Hematopoietic multipotent progenitor cell treated with erythropoietin and hydrocortisone succinate and interleukin-3 and kit ligand, for 17 days (in vitro differentiated cells): ENCODE data around the gene FURIN.
"Not testable (repeated sequence)": the region's sequence is repeated elsewhere in the genome, so short reads cannot be mapped to it uniquely, and the experiment has no call there.

Experiments used
- DNase-seq: peaks from one replicate; pipeline ENCODE4 v3.0.0-alpha.2; 2015; ENCODE audit warnings: low spot score

Gene FURIN

DNA sequence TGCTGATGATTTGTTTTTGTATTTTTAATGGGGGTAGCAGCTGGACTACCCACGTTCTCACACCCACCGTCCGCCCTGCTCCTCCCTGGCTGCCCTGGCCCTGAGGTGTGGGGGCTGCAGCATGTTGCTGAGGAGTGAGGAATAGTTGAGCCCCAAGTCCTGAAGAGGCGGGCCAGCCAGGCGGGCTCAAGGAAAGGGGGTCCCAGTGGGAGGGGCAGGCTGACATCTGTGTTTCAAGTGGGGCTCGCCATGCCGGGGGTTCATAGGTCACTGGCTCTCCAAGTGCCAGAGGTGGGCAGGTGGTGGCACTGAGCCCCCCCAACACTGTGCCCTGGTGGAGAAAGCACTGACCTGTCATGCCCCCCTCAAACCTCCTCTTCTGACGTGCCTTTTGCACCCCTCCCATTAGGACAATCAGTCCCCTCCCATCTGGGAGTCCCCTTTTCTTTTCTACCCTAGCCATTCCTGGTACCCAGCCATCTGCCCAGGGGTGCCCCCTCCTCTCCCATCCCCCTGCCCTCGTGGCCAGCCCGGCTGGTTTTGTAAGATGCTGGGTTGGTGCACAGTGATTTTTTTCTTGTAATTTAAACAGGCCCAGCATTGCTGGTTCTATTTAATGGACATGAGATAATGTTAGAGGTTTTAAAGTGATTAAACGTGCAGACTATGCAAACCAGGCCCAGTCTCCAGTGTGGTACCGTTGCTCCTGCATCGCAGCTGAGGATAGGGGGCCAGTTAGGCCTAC lies 14.6 kb downstream of the FURIN start:
- no peak for DNase-seq

GRCh38 chr15:90883526-90883975 lies 15.2 kb downstream of the FURIN start:
- no peak for DNase-seq

DNA sequence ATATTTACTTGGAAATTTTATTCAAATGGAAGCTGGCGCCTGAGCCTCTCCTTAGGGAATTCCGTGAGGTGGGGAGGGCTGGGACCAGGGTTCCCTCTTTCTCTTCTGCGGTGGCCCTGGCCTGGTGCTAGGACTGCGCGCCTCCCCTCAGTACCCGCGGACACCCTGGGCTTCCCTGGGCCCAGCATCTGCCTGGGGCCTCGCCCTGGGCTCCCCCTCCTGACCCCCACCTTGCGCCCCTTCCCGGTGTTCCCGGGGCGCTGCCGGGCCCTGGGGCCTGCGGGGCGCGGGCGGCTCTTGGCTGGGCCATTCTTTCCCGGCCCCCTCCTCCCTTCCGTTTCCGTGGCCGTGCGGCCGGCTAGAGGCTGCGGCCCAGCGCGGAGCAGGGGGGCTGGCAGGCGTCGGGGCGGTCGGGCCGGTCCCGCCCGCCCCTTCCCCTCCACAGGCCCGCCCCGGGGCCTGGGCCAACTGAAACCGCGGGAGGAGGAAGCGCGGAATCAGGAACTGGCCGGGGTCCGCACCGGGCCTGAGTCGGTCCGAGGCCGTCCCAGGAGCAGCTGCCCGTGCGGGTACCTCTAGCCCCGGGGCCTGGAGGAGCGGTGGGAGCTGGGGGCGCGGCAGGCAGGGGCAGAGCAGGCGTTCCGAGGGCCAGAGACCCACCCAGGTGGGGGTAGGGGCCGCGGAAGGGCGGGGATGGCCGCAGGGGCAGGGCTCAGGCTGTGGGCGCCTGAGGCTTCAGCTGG lies 15.8 kb downstream of the FURIN start, which contains the start of gene FES:
TSS of gene FES (plus strand) at position 529 of the 743 bp plus-strand sequence. CDS start 542 bp downstream, outside the sequence.
- no peak for DNase-seq

DNA sequence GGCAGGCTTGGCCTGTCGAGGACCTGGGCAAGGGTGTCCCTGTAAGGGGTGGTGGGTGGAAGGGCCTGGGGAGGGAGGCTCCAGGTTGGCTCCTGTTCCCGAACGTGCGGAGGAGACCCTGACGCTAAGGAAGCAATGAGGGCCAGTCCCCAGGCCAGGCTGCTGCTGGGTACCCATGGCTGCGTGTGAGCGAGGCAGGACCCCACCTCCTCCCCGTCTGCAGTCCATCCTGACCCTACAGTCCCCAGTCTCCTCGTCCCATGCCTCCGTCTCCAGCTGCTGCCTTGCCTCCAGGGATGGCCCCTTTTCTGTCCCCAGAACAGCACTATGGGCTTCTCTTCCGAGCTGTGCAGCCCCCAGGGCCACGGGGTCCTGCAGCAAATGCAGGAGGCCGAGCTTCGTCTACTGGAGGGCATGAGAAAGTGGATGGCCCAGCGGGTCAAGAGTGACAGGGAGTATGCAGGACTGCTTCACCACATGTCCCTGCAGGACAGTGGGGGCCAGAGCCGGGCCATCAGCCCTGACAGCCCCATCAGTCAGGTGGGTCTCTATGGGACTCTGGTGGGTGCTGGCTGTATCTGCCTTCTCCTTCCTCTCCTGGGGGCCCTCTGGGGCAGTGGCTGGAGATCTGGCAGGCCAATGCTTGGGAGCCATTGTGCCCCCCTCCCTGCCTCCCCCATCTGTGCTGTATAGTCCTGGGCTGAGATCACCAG lies 16.5 kb downstream of the FURIN start:
- no peak for DNase-seq

DNA sequence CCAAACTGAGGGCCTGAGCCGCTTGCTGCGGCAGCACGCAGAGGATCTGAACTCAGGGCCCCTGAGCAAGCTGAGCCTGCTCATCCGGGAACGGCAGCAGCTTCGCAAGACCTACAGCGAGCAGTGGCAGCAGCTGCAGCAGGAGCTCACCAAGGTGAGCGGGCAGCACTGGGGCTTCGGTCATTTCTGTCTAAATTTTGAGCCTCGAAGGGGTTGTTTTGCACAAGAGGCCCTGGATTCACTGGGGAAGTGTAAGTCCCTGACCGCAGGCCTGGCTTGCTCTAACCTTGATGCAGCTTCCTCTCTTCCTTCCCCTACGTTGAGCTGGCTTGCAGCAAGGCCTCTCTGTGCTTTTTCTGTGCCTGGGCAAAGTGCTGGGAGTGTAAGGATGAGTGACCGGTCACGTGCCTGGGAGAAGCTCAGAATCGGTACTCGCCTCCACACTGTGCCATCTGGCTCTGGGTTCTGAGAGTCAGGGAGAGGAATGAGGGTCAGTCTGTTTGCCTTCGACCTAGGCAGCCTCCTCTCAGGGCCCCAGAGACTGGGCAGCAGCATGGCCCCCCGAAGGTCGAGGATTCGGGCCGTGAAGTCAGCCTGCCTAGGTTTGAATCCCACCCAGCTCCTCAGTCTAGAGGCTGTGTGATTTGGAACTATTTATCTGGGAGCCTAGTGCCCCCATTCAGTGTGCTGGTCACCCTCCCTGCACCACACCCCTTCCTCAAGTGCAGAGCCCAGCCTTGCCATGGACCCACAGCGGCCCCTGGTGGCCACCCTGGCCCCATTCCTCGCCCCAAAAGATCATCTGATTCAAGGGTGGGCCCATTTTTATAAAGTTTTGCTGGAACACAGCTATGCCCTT lies 17.3 kb downstream of the FURIN start:
- peak; percentile 83 for DNase-seq

DNA sequence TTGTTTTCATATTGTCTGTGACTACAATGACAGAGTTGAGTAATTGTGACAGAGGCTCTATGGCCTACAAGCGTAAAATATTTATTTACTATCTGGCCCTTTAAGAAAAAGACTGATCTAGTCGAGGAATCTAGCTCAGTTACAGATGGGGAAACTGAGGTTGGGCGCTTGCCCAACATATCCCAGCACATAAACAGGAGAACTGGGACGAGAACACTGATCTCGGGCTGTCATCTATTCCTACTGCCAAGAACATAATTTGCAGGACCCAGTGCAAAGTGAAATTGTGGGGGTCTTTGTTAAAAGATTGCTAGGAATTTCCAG lies 17.9 kb downstream of the FURIN start:
- DNase-seq = no peak

DNA sequence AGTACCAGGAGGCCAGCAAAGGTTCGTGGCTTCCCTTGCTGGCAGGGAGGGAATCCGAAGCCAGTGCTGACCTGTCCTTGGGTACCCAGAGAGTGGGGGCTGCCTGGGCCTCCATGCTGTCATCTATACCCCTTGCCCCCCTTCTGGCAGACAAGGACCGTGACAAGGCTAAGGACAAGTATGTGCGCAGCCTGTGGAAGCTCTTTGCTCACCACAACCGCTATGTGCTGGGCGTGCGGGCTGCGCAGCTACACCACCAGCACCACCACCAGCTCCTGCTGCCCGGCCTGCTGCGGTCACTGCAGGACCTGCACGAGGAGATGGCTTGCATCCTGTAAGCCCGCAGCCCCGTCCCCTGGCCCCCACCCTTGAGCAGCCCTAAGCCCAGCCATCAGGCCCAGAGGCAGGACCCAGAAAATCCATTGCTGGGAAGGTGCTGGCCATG lies 18.7 kb downstream of the FURIN start:
- no peak for DNase-seq

DNA sequence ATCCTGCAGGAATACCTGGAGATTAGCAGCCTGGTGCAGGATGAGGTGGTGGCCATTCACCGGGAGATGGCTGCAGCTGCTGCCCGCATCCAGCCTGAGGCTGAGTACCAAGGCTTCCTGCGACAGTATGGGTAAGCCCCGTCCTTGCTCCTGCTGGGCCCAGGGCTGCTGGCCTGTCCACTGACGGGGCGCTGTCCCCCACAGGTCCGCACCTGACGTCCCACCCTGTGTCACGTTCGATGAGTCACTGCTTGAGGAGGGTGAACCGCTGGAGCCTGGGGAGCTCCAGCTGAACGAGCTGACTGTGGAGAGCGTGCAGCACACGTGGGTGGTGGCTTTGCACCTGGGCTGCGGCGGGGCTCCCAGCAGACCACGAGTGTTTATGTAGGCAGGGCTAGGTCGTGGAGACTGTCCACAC lies 20.9 kb downstream of the FURIN start:
- no peak for DNase-seq

GRCh38 chr15:90889736-90890456 lies 21.5 kb downstream of the FURIN start:
- DNase-seq = no peak

GRCh38 chr15:90890839-90891238 lies 22.5 kb downstream of the FURIN start:
- no peak for DNase-seq

DNA sequence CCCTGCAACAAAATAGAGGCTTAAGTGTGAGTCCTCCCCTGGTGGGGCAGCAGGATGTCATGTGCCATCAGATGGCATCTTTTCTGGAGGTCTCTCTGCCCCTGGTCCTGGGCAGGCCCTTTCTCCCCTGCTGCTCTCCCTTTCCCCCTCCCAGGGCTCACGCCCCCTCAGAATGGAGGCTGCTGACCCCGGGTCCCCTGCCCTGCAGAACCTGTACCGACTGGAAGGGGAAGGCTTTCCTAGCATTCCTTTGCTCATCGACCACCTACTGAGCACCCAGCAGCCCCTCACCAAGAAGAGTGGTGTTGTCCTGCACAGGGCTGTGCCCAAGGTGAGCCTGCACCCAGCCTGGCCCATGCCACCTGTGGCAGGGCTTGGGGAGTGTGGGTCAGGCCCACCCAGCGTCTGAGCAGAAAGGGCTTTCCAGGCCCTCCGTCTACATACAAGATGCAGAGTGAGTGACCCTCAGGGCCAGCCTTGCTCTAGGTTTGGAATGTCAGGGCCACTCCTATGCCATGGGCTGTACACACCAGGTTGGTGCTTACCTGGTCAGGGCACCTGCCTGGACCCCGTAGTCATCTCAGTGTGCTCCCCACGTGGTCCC lies 23.1 kb downstream of the FURIN start:
- DNase-seq = no peak

DNA sequence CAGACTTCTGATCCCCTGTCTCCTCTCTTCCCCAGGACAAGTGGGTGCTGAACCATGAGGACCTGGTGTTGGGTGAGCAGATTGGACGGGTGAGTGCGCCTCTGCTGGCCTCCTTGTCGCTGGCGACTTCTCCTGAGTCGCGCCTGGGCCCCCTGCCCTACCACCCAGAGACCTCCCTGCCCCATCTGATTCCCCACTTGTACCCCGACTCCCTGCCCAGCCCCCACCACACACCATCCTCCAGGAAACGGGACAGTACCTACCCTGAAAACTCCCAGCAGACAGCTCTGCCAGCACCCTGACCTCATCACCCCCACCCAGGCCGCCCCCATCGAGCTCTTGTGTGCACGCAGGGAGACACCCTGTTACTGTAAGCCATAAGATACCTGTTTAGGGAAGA lies 23.6 kb downstream of the FURIN start:
- no peak for DNase-seq

GRCh38 chr15:90892498-90893174 lies 24.2 kb downstream of the FURIN start:
- no peak for DNase-seq

GRCh38 chr15:90893175-90894090 lies 25.0 kb downstream of the FURIN start:
- peak; percentile 21 for DNase-seq

GRCh38 chr15:90895571-90896117 lies 27.3 kb downstream of the FURIN start:
- DNase-seq = peak; percentile 20

DNA sequence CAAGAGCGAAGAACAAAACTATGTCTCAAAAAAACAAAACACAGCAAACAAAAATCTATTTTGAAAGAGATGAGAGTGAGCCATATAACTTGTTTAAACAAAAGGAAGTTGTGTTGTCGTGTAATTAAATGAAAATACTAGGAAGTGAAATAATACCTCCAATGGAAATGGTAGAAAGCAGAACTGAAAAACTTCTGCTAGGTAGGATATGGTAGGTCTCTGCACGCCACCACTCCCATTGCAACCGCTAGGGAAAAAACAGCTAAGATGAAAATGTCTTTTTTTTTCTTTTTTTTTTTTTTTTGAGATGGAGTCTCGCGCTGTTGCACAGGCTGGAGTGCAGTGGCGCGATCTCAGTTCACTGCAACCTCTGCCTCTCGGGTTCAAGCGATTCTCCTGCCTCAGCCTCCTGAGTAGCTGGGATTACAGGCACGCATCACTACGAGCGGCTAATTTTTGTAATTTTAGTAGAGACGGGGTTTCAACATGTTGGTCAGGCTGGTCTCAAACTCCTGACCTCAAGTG lies 28.8 kb downstream of the FURIN start:
- not testable (repeated sequence) for DNase-seq

DNA sequence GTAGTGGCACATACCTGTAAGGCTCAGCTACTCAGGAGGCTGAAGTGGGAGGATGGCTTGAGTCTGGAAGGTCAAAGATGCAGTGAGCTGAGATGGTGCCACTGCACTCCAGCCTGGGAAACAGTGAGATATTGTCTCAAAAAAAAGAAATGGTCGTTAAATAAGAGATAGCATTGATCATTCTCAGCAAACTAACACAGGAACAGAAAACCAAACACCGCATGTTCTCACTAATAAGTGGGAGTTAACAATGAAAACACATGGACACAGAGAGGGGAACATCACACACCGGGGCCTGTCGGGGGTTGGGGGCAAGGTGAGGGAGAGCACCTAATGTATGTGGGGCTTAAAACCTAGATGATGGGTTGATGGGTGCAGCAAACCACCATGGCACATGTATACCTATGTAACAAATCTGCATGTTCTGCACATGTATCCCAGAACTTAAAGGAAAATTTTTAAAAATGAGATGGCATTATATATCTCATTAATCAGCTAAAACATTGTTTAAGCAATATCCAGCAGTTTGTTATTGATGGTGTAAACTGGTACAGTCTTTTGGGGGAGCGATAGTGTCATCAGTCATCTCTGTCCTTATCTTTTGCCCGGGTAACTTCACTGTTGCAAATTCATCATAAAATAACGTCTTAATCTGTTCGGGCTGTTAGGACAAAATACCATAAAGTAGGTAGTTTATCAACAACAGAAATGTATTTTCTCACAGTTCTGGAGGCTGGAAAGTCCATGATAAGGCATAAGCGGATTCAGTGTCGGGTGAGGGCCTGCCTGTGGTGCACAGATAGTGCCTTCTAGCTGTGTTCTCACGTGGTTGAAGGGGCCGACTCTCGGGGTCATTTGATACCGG lies 33.0 kb downstream of the FURIN start:
- DNase-seq = peak; percentile 90
